ENCODE measurements around the gene HSPA9. TPM values are rescaled to one million over a fixed set of nuclear protein-coding genes. Genes with fewer than 3 reads are reported as not detected.
"Not testable (repeated sequence)": the region's sequence is repeated elsewhere in the genome, so short reads cannot be mapped to it uniquely, and the experiment has no call there.

Gene HSPA9
- total RNA-seq, 1 donor from 2014 or later, result 201 TPM

DNA sequence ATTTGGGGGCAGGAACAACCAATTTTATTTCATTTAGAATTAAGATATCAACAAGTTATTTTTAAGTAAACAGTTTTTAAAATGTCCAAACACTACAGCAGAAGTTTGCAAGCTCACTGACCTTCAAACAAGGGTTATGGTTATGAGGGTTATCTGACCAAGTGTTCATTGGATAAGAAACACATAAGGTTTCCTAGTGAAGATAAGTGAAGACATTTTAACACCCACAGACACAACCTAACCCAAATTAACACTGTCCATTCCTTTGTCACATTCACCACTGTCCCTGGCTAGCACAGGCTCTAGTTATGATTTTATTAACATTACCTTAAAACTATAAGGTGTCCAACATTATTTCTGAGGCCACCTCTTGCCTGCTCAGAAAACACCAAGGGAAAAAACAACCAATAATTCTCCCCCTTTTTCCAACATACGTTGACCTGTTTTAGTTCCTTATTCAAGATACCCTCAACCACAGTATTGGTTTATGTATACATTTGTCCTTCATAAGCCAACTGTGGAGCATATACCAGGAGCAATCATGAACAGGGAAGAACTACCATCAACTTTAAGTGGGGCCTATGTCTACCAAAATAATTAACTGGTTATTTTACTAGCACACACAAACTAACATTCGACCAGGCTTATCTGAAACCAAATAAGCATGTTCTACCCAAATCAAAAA, 36.1 kb downstream of the HSPA9 start:
- intact Hi-C loops (cut with micrococcal nuclease), result no loop called here

DNA sequence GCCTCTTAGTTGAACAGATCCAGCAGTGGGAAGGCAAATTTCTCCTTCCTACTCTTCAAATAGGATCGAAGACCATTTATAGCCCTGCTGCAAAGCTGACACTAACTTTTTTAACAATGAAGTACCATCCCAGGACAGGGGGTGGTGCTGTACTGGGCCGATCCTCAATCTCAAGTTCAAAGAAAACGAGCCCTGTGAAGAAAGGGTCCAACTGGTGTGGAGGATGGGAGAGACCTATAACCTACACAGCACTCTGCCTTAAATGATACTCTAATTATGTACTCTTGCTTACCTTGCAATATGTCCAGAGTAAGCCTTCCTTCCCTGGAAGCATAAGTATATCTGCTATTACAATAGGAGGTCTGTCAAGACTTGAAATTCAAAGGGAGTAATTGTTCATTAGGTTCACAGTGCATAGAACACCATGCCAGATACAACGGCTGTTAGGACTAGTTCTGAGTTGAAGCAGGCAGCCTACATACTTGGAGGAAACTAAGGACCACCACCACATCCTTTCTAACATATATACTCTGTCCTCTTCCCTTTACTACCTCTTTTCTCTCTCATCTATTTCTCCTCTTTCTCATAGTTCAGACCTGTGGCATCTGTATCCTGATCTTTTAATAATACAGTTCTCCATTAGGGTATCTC, 38.4 kb downstream of the HSPA9 start:
- intact Hi-C loops (cut with micrococcal nuclease), result no loop called here

DNA sequence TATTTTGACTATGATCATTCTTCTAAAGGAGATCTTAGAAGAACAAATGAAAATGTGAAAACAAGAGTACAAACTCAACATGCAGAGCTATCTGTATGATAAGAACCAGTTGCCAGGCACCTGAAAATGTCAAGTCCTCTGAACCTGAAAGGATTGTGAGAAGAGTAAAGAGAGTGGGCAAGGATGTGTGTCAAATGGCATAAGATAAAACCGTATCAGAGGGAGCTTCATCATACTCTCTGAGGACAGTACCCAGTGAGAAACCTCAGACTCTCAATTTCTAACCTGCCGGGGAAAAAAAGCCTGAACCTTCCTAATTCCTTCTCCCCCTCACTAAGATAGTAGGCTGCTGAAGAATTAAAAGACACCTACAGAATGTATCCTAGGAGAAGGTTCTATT, 39.0 kb downstream of the HSPA9 start:
- intact Hi-C loops (cut with micrococcal nuclease), result no loop called here

DNA sequence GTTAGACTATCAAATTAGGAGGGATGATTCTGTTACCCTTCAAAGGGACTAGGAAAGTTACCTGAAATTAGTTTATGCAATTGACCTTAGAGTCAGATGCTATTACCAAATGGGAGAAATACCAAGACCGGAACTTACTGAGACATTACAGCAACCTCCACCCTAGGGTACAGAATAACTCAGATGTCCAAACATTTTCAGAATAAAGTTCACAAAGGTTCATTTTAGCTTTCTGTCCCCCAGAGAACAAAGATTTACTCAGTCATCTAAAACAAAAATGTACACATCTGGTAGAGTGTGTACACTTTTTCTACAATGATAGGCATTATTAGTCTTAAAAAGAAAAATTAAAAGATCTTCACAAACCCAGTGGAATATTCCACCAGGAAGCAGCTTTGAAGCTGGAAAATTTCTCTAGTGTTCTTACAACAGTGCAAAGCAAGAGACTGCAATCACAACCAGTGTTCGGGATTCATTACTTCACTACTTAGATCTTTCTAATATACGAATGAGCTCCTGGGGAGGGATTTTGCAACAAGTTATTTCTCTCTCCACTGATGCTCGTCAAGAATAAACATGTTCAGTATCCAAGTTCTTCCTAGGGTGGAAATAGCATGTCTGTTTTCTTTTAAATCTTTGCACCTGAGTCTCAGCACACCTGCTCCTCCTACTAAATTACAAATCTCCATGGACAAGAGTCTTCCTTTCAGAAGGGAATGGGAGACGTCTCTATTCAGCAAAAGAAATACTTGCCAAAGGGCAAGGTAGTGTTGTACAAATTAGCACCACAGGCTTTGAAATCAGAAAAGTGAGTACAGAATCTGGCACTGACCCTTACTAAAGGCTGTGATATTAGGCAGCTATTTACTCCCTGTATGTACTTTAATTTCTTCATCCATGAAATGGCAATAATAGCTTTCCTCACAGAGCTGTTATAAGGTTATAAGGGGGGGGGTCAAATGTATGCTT, 40.9 kb downstream of the HSPA9 start:
- intact Hi-C loops (cut with micrococcal nuclease), result no loop called here

DNA sequence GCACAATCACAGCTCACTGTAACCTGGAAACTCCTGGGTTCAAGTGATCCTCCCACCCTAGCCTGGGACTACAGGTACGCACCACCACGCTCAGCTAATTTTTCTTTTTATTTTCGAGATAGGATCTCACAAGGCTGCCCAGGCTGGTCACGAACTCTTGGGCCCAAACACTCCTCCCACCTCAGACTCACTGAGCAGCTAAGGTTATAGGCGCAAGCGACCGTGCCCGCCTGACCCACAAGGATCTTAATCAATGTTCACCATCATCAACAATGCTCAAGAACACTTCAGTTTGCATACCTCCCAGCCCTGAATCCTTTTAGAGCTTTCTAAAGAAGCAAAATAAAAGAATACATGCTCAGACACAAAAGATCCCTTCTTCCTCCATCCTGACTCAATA, 45.4 kb downstream of the HSPA9 start:
- intact Hi-C loops (cut with micrococcal nuclease), result no loop called here

DNA sequence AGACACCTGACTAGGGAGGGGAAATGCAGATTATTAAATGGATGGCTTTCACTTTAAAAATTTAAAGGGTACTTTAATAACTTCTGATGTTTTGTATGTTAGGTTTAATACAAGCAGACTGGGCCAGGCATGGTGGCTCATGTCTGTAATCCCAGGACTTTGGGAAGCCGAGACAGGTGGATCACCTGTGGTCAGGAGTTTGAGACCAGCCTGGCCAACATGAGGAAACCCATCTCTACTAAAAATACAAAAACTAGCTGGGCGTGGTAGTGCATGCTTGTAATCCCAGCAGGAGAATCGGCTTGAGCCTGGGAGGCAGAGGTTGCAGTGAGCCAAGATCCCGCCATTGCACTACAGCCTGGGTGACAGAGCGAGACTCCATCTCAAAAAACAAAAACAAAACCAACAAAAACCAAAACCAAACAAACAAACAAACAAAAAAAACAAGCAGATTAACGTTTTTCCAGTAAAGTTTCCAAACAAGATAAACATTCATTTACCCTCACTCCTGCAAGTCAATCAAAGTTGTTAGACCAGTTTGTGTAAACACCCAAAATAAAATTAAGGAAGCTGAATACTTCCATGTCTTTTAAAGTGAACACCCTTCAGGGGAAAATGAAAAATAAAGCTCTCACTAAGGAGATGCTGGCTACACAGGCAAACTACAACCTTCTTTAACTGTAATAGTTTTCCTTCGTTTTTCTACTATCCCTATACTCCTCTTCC, 46.3 kb downstream of the HSPA9 start:
- intact Hi-C loops (cut with micrococcal nuclease), result no loop called here

DNA sequence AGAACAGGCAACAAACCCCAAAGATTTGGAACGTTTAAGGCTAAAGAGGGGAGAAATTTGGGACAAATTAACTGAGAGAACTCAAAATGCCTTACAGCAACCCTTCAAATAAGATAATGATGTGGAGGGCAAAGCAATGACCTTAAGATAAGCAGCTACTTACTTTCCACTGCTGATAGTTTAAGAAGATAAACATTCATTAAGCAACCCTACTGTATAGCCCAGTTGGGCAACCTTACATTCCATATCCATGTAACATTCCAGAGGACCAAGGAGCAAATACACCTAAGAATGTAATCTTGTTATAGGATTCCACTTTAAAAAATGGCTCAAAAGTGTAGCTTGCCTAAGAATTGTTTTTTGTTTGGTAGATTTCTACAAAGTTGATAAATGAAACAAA, 47.0 kb downstream of the HSPA9 start:
- intact Hi-C loops (cut with micrococcal nuclease), result no loop called here

DNA sequence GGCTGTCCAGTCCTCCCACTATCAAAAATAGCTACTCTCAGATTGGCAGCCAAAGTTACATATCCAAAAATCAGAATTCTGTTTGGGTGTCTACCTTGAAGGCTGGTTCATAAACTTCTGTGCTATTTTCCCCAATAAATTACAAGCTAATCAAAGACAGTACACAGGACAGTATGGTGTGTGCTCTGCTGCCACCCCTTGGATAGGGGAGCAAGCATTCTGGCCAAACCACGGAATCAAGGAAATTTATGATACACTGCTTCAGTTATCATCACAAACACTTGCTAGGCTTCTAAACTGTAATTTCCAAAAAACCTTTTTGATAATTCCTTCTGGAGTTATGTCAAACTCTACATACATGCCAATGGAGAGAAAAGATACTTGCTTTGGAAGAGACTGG, 48.0 kb downstream of the HSPA9 start:
- intact Hi-C loops (cut with micrococcal nuclease), result no loop called here

DNA sequence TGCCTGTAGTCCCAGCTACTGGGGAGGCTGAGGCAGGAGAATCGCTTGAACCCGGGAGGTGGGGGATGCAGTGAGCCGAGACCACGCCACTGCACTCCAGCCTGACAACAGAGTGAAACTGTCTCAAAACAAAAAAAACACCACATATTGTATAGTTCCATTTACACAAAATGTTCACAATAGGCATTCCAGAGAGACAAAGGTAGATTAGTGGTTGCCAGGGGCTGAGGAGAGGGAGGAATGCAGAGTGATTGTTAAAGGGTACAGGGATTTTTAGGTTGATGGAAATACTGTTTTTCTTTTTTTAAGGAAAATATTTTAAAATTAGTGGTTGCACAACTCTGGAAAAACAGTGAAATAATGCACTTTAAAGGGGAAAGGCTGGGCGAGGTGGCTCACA, 51.8 kb downstream of the HSPA9 start:
- intact Hi-C loops (cut with micrococcal nuclease), result no loop called here

DNA sequence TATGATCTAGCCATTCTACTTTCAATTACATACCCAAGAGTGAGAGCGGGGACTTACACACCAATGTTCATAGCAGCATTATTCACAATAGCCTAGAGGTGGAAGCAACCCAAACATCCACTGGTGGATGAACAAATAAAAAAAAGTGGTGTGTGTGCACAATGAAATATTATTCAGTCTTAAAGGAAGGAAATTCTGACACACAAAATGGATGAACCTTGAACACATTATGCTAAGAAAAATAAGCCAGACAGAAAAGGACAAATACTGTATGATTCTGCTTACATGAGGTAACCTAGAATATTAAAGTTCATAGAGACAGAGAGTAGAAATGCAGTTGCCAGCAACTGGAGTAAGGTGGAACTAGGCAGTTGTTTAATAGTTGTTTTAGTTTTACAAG, 54.2 kb downstream of the HSPA9 start:
- intact Hi-C loops (cut with micrococcal nuclease), result no loop called here

DNA sequence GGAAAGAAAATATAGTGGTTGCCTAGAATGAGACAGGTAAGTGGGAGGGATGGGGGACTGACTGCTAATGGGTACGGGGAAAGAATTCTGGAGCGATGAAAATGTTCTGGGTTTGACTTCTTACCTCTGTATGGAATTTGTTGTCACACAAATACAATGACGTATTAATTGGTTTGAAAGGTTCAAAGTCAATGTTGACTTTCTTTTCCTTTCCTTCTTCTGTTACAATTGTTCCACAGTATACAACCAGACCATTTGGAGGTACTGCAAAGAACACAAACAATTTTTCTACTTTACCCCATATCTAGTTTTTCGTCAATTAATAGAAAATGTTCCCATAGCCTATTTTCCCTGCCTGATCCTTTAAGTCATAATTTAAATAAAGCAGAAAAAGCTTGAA, 57.8 kb downstream of the HSPA9 start:
- intact Hi-C loops (cut with micrococcal nuclease), result no loop called here

DNA sequence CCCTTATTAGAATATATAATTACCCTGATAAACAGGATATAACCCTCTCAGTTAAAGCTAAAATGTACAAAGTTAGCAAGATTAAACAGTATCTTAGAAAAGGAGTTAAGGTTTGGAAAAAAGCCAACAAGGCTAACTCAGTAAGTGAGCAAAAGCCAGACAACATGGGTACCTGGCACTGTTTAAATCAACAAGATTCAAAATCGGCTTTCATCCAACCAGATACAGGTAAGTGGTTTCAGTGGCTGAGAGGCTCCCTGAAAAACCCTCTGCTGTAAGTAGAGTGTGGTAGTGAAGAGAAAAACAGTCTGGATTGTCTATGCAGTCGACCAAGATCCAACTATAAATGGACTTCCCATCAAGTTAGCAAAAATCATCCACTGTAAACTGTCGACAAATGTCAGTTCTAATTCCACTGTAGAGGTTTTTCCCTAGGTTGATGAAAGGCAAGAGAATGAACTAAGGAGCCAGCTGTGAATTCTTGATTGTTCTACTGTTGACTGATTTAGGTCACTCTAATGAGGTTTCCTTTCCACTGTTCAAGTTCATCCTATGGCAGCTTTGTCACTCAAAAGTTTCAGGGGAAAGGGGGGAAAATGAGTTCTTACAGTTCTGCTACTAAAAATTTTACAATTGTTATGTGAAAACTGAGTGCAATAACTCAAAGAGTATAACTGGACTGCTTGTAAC, 59.5 kb downstream of the HSPA9 start:
- intact Hi-C loops (cut with micrococcal nuclease), result no loop called here

DNA sequence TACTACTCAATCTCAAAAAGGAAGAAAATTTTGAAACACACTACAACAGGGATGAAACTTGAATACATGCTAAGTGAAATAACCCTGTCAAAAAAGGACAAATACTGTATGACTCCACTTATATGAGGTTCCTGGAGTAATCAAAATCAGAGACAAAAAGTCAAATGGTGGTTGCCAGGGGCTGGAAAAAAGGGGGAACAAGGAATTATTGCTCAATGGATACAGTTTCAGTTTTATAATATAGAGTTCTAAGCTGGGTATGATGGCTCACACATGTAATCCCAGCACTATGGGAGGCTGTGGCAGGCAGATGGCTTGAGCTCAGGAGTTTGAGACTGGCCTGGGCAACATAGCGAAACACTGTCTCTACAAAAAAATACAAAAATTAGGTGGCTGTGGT, 61.2 kb downstream of the HSPA9 start:
- intact Hi-C loops (cut with micrococcal nuclease), result no loop called here

DNA sequence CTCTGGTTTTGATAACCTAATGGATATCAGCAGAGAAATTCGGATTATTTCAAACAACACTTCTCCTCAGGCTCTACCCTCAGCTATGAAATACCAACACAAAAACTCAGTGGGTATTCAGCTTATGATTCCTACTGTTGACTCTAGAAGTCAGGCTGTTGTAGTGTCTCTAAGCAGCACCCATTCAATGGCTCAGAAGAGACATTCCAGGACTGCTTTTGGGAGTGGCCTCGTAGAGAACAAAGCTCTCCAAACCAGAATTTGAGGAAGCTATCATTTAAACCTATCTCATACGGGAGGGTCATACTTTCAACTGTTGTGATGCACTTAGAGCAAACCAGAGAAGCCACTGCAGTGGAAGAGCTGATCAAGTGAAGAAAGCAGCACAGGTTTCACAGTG, 66.2 kb downstream of the HSPA9 start:
- intact Hi-C loops (cut with micrococcal nuclease), result no loop called here

DNA sequence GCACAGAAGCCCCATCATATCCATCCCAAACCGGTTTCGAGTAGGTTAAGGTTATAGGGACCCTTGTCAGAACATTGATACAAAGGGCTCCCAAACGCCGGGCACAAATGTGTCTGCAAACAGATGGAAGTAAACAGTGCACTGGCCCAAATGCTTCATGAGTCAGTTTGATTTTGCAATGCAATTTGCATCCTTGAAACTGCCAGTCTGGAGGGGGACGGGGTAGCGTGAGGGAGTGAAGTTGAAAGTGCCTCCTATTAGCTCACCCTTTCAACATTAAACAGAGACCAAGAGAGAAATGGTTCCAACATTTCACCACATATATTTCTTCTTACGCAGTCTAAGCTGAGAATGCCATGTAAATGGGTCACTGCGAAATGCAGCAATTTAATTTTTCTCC, 67.7 kb downstream of the HSPA9 start:
- intact Hi-C loops (cut with micrococcal nuclease), result not testable (repeated sequence)

DNA sequence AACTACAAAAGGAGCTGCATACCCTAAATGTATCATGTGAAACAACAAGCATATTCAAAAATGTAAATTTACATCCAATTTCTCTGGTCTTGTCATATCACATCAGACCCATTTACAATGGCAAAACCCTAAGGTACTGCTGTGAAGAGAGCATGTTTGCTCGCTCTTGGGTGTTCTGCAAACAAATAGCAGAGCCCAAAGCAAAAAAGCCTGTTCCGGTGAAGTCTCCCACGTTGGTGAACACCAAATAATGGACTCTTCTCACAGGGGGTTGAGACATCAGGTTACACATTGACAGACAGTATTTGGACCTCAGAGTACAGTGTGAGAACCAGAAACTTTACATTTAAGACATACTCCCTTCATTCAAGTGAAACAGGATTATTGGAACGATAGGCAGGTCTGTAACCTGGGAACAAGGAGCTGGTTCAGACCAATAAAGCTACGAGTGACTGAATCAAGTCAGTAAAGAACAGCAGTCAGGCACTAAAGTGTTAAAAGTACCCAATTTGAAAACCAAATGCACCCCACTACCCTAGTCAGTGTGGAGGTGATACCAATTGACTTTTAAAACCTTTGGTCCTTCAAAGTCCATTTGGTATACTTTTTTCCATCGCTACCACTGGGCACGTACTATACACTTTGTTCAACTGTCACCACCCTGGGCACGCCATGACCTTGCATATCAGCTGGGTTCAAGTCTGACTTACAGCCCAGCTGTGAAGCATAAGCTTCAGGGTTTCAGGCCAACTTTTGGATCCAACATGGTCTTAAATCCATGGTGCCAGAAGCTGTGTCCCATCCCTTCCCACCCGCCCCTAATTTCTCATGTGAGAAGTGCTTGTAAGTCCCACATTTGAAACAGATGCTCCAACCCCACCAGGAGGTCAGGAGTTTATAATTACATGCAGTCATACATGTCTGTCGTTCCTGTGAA, 68.6 kb downstream of the HSPA9 start:
- intact Hi-C loops (cut with micrococcal nuclease), result no loop called here

DNA sequence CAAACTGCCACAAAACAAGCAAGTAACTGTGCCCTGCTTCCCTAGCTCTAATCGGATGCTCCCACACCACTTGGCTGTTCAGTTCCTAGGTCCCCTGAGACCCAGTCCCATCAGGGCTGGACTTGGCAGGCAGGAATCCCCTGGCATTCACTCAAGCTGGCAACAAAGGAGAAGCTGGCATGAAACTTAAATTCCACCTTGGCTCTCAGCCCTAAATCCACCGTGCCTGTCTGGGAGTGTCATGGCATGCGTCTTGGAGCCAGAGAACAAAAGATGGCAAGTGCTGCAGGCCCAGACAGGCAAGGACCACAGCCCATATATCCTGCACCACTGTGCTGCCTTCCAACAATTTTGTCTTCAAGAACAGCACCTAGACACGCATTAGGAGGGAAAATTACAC, 70.4 kb downstream of the HSPA9 start:
- intact Hi-C loops (cut with micrococcal nuclease), result no loop called here
